Measurements from ENCODE around the gene STX2.

GRCh38 chr12:130743606-130744005, 95.4 kb downstream of the STX2 start:
- TF ChIP-seq POLR2AphosphoS5 (IDR thresholded peaks at IDR 0.05) = no peak
- TF ChIP-seq, protein P1, sequence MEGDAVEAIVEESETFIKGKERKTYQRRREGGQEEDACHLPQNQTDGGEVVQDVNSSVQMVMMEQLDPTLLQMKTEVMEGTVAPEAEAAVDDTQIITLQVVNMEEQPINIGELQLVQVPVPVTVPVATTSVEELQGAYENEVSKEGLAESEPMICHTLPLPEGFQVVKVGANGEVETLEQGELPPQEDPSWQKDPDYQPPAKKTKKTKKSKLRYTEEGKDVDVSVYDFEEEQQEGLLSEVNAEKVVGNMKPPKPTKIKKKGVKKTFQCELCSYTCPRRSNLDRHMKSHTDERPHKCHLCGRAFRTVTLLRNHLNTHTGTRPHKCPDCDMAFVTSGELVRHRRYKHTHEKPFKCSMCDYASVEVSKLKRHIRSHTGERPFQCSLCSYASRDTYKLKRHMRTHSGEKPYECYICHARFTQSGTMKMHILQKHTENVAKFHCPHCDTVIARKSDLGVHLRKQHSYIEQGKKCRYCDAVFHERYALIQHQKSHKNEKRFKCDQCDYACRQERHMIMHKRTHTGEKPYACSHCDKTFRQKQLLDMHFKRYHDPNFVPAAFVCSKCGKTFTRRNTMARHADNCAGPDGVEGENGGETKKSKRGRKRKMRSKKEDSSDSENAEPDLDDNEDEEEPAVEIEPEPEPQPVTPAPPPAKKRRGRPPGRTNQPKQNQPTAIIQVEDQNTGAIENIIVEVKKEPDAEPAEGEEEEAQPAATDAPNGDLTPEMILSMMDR (IDR thresholded peaks at IDR 0.05) = no peak

Data from esophagus muscularis mucosa (tissue), 3 donors.